ENCODE results near the gene PDE6G.
A peak's percentile ranks its signal among the peaks of the same experiment; 100 is the strongest.

DNA sequence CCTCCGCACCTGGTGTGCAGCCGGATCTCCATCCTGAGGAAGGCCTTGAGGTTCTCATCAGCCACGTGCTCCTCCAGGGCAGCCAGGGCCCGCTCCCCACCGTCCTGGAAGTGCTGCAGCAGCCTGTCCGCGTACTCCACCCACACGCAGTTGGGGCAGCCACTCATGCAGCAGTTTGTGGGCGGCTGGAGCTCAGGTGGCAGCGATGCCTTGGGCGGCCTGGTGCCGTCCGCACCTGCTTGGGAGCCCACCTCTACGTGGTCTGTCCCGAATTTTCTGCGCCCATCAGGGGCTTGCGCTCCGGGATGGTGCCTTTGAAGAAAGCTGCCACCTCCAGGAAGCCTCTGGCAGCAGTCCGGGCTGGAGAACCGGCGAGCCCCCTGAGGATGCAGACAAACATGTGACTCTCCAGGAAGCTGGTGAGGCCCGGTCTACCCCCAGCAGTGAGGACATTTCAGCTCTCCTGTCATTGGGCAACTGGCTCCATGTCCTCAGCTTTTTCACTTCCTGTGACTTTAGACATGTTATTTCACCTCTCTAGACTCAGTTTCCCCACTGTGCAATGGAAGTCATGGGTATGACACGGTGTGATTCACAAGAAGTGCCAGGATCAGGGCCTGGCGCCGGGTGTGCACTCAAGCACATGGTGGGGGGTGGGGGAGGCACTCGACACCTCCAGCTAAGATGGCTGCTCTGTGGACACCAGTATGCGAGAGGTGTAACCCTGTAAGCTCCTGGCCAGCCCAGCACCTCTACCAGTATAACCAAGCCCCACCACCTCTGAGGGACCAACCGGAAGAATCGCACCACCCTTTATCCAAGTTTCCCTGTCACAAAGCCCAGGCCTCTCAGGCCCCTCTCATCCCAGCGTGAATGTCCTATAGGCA is 9.1 kb upstream of the PDE6G start:
- TF ChIP-seq, protein P1, sequence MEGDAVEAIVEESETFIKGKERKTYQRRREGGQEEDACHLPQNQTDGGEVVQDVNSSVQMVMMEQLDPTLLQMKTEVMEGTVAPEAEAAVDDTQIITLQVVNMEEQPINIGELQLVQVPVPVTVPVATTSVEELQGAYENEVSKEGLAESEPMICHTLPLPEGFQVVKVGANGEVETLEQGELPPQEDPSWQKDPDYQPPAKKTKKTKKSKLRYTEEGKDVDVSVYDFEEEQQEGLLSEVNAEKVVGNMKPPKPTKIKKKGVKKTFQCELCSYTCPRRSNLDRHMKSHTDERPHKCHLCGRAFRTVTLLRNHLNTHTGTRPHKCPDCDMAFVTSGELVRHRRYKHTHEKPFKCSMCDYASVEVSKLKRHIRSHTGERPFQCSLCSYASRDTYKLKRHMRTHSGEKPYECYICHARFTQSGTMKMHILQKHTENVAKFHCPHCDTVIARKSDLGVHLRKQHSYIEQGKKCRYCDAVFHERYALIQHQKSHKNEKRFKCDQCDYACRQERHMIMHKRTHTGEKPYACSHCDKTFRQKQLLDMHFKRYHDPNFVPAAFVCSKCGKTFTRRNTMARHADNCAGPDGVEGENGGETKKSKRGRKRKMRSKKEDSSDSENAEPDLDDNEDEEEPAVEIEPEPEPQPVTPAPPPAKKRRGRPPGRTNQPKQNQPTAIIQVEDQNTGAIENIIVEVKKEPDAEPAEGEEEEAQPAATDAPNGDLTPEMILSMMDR (conservative IDR thresholded peaks at IDR 0.05; ENCODE audit: low read depth in 2 of 2): no peak
- TF ChIP-seq EZH2 (IDR thresholded peaks at IDR 0.05; ENCODE audit: low read depth, unreplicated experiment) (no peak), EZH2phosphoT487 (IDR thresholded peaks at IDR 0.05; ENCODE audit: unreplicated experiment) (no peak), JUNB (IDR thresholded peaks at IDR 0.05; ENCODE audit: unreplicated experiment) (no peak), CREB1 (CRISPR knock-in tag; IDR thresholded peaks at IDR 0.05; ENCODE audit: low read depth) (no peak), POLR2AphosphoS5 (IDR thresholded peaks at IDR 0.05; ENCODE audit: low read depth) (0 out of 2 replicates have a peak, but pooled peaks have one; percentile 24), NANOG (IDR thresholded peaks at IDR 0.05; ENCODE audit: borderline replicate concordance) (no peak), ZNF114 (CRISPR knock-in tag; IDR thresholded peaks at IDR 0.05) (no peak), STAT1 (IDR thresholded peaks at IDR 0.05; ENCODE audit: unreplicated experiment) (no peak), ZNF331 (CRISPR knock-in tag; IDR thresholded peaks at IDR 0.05; ENCODE audit: low read depth) (no peak)
- TF ChIP-seq, protein P2, sequence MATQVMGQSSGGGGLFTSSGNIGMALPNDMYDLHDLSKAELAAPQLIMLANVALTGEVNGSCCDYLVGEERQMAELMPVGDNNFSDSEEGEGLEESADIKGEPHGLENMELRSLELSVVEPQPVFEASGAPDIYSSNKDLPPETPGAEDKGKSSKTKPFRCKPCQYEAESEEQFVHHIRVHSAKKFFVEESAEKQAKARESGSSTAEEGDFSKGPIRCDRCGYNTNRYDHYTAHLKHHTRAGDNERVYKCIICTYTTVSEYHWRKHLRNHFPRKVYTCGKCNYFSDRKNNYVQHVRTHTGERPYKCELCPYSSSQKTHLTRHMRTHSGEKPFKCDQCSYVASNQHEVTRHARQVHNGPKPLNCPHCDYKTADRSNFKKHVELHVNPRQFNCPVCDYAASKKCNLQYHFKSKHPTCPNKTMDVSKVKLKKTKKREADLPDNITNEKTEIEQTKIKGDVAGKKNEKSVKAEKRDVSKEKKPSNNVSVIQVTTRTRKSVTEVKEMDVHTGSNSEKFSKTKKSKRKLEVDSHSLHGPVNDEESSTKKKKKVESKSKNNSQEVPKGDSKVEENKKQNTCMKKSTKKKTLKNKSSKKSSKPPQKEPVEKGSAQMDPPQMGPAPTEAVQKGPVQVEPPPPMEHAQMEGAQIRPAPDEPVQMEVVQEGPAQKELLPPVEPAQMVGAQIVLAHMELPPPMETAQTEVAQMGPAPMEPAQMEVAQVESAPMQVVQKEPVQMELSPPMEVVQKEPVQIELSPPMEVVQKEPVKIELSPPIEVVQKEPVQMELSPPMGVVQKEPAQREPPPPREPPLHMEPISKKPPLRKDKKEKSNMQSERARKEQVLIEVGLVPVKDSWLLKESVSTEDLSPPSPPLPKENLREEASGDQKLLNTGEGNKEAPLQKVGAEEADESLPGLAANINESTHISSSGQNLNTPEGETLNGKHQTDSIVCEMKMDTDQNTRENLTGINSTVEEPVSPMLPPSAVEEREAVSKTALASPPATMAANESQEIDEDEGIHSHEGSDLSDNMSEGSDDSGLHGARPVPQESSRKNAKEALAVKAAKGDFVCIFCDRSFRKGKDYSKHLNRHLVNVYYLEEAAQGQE (IDR thresholded peaks at IDR 0.05; ENCODE audit: unreplicated experiment): no peak
- TF ChIP-seq, protein P3, sequence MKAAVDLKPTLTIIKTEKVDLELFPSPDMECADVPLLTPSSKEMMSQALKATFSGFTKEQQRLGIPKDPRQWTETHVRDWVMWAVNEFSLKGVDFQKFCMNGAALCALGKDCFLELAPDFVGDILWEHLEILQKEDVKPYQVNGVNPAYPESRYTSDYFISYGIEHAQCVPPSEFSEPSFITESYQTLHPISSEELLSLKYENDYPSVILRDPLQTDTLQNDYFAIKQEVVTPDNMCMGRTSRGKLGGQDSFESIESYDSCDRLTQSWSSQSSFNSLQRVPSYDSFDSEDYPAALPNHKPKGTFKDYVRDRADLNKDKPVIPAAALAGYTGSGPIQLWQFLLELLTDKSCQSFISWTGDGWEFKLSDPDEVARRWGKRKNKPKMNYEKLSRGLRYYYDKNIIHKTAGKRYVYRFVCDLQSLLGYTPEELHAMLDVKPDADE (IDR thresholded peaks at IDR 0.05): no peak

Measured in GM23338 (cell line).